Measurements from ENCODE around the gene NRXN2.

The NRXN2 gene

DNA sequence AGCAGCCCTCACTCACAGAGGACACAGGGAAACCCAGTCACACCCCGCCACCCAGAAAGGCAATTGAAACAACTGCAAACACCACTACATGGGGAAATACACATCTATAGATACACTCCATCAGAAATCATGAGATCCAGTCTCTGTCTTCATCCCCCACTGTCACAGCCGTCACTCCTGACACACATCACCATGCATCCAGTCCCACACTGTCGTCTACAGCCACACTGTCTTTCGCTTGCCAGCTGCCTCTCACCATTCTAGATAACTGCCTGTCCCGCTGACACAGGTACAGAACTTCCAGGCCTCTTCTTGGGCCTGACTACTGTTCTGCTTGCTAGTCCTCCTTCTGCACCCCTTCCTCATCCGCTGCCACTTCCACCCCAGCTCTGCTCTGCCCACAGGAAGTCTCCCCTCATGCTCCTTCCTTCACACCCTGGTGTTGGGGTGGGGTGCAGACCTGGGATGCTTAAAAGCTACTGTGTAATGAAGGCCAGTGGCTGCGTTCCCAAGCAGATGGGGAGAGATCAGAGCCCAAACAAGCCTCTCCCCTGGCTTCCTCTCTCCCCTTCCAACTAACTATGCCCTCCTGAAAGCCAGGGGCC lies 89.3 kb downstream of the NRXN2 start:
- in situ Hi-C loops (cut with HindIII; ENCODE audit: low sequenced_read_pairs) = no loop called here

DNA sequence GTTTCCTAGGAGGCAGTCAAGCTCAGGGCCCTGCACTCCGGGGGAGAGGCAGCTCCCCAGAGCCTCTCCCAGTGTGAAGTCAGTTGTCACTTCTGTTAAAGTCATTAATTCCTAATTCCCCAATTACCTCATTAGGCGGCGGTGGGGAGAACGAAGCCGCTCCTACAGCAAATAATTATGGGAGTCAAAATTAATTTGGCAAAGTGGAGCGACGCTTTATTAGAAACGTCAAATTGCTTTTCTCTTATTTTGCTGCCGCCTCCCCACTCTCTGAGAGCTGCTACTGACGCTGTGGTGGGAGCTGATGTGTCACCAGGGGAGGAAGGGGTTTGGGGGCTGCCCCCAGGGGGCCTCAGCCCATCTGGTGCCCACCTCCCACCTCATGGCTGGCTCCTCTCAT lies 90.3 kb downstream of the NRXN2 start:
- in situ Hi-C loops (cut with HindIII; ENCODE audit: low sequenced_read_pairs) = no loop called here

DNA sequence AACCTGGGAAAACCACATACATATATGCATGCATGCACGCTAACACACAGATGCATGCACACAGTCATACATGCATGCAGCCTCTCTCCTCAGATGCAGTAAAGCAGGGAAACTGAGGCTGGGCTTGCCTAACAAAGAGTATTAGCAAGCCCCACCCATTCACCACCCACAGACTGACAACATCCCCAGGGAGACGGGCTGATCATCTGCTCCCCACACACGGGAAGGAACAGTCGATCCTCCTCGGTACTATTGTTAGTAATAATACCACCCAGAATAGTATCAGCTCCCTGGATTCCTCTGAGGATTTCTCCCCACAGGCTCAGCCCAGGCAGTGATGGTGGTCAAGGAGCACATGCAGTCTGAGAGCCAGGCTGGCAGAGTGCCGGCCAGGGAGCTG lies 90.8 kb downstream of the NRXN2 start:
- in situ Hi-C loops (cut with HindIII; ENCODE audit: low sequenced_read_pairs) = no loop called here

DNA sequence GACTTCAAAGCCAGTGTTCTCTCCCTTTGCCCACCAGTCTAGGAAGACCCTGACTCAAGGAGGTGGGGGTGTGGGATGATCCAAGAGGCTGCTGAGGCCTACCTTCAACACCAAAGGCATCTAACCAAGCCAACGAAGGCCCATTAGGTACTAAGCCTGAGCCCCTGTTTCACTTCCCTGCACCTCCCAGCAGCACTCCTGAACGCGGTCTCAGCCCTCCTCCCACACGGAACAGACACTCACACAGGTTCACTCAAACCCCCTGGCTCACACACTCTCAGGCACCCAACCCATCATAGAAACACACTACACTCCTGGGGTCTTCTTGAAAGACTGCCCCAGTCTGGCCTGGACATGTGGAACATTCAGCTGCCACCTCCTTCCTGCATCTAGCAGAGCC lies 91.3 kb downstream of the NRXN2 start:
- in situ Hi-C loops (cut with HindIII; ENCODE audit: low sequenced_read_pairs) = no loop called here

DNA sequence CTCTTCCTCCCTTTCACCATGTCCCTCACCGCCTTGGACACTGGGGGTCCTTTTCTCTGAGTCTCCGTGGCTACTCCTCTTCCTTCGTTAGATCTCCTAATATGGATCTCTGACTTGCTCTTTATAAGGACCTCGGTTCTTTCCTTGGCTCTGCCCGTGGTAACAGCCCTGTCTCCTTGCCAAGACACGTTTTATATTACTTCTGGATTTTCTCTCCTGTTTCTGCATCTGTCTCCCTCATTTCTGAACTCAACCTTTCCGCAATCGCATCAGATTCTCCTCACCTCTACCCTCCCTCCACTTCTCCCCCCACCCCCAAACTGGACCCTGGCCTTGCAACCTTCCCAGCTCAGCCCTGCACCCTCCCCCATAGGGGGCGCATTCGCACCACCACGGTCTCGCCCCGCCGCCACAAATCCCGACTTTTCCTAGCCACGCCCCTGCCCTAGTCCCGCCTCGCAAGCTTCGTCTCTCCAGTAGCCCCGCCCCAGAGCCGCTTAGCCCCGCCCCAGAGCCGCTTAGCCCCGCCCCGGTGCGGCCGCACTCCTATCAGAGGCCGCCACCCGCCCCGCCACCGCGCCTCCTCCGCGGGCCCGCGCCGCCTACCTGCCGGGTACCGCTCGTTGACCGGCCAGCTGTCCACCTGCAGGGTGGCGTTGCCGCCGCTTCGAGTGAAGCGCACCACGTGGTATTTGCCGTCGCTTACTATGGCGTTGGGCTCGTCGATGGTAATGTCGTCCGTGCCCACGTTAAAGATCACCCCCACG lies 93.0 kb downstream of the NRXN2 start:
- in situ Hi-C loops (cut with HindIII; ENCODE audit: low sequenced_read_pairs) = no loop called here

DNA sequence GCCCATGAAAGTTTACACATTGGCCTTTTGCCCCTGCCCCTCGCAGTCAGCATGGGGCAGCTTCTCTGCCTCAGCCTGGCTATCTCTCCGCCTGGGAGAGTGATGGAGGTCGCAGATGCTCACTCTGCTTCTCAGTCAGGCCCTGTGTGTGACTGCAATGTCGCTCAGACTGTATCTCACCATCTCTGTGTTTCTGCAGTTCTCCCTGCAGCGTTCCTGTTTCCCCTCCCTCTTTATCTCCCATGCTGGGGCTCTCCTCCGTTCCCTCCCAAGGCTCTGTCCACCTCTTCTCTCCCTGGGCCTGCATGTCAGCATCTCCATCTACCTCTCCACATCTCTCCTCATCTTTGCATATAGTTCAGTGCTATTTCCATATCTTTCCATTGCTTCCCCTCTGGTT lies 93.9 kb downstream of the NRXN2 start:
- in situ Hi-C loops (cut with HindIII; ENCODE audit: low sequenced_read_pairs) = no loop called here

DNA sequence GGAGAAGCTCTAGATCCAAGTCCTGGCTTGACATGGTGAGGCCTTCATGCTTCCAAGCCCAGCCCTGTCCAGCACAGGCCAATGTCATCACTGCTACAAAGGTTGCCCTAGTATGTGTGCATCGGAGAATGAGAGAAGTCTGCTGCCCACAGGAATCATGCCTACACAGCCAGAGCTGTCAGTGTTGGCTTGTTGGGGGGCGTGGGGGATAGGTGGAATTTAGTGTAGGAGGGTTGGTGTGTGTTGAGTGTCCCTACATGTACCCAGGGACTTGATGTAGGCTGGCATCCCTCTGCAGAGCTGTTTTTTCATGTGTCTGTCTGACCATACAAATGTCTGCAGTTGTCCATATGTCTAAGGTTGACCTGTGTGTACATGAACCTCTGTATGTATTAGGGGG lies 94.4 kb downstream of the NRXN2 start:
- in situ Hi-C loops (cut with HindIII; ENCODE audit: low sequenced_read_pairs) = no loop called here

DNA sequence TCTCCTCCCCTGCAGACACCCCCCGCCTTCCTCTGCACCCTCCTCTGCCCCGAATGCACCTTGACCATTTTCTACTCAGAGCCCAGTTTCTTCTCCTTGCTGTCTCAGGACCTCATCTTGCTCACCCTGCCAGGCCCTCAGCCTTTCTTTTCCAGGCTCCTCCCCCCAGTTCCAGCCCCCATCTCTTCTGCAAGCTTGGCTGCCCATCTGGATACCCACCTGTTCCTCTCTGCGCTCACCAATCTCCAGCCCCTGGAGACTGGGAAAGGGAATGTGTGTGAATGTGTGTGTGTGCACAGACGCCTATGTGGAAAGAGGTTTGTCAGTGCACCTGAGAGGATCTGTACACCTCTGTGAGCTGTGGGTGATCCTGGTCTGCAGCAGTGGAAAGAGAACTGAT lies 95.6 kb downstream of the NRXN2 start:
- in situ Hi-C loops (cut with HindIII; ENCODE audit: low sequenced_read_pairs) = no loop called here

DNA sequence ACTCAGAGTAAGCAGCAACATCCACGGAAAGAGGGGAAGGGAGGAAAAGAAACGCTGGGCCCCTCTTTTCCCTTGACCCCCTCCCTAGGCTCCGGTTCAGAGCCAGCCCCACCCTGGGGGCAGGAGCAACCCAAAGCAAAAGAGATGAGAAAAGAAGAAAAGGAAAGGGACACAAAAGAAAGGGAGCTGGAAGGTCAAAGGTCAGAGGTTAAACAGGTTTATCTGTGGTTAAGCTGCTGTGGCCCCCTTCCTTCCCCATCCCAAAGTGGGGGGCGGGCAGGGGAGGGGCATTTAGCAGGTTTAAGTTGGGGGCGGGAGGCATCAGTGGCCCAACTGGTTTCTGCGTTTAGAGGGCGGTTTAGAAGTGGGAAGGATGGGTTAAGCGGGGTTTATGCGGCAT lies 96.4 kb downstream of the NRXN2 start:
- in situ Hi-C loops (cut with HindIII; ENCODE audit: low sequenced_read_pairs) = no loop called here

DNA sequence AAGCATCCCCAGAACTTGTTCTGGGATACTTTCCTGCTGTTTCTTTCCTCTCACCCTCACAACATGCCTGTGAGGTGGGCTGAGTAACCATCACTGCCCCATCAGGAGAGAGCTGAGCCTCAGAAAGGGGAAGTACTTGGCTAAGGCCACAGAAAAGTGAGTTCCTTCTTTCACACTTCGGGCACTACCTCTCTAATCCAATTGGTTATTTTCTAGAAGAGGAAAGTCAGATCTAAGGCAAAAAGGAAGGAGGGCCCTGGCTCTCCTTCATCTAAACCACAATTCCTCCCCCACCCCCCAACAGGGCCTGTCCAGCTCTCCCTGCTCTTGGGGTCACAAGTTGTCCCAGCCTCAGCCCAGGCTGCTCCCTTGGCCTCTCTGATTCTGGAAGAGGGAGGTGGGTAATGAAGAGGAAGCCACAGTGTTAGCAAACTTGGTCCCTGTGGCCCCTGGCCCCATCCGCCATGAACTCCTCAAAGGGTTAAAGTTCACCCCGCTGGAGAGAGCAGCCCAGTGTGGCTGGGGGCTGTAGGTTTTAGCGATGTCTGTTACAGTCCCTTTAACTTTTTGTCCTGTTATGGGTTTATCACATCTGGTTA lies 98.0 kb downstream of the NRXN2 start:
- in situ Hi-C loops (cut with HindIII; ENCODE audit: low sequenced_read_pairs) = no loop called here

DNA sequence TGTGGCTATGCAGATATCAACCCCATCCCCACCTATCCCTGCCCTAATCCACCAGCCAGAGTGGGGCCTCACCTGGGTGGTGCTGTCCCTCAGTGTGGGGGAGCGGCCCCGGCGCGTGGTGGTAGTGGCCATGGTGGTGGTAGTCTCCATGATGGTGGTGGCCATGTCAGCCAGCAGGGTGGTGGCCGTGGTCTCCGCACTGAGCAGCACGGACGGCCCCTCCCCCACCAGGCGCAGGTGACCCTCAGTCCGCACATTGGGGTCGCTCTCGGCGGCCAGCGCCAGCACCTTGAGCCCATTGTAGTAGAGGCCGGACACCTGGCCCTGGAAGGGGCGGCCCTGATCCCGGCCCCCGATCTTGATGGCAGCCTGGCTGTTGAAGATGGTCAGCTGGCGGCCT lies 100.3 kb downstream of the NRXN2 start:
- in situ Hi-C loops (cut with HindIII; ENCODE audit: low sequenced_read_pairs) = no loop called here

DNA sequence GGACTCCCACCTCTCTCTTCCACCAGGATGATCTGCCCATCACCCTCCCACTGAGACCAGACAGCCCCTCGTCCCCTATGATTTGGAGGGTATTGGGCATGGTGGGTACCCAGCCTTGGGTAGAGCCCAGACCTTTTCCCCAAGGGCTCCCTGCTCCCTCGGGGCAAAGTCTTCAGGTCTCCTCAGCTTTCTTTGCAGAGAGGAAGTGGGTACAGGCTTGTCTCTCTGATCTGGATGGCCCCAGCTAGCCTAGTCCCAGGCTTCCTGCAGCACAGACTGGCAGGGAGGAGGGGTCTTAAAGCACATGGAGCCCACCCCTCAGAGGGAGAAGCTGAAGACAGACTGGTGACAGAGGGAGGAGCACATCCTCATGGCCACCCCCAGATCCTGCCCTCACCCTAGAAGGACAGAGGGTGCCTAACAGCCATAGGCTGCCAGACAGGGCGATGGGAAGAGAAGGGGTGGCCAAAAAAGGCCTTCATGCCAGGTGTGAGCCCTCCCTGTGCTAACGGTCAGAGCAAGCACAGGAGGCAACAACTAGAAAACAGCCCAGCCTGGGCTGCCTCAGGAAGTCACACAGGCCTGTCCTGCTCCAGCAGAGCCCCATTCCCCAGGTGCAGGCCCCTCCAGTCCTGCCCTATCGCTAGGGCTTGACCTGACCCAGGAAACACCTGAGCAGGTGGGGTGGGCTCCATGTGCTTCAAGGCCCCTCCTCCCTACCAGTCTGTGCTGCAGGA lies 101.5 kb downstream of the NRXN2 start:
- in situ Hi-C loops (cut with HindIII; ENCODE audit: low sequenced_read_pairs) = no loop called here

DNA sequence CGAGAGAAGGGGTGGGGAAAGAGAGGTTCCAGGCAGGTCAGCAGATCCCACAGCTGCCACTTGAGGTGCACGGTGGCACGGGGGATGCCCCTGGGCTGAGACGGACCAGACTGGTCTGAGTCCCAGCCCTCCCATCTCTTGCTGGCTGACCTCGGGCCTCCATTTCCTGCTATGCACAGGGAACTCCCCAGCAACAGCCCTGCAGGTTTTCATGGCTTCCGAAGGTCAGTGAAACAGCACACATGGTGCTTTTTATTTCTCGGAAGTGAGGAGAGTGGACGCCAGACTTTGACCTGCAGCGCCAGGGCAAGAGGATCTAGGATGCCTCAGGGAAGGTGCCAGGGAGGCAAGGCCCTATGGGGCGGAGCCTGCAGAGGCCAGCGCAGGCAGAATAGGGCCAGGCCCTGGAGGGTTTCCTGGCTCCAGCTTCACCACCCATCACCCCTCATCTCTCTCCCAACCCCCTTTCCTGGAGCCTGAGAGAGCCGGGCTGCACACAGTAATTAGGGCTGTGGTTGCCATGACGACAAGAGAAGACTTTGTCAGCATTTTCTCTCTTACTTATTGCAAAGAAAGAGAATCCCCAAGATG lies 102.5 kb downstream of the NRXN2 start:
- in situ Hi-C loops (cut with HindIII; ENCODE audit: low sequenced_read_pairs) = no loop called here

DNA sequence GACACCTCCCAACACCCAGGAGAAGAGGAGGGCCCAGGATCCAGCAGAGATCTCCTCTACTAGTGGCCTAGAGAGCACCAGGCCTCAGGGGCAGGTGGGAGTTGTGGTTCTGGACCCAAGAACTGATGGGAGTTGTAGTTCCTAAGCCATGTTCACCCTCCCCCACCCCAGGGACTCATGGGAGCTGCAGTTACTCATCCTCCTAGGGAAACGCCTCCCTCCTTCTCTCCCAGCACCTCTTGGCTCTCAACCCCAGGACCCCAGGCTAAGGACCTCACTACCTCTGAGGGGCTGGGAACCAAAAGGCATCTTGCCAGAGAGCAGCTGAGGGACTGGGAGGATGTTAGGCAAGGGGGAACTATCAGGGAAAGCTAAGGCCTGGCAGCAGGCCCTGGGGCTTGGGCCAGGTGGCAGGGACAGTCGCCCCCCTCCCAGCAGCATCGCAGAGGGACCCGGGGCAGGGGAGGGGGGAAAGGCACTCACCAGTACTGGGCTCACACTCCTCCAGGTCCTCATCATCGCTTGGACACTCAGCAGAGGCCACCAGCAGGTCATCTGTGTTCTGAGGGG lies 103.1 kb downstream of the NRXN2 start:
- in situ Hi-C loops (cut with HindIII; ENCODE audit: low sequenced_read_pairs) = no loop called here

DNA sequence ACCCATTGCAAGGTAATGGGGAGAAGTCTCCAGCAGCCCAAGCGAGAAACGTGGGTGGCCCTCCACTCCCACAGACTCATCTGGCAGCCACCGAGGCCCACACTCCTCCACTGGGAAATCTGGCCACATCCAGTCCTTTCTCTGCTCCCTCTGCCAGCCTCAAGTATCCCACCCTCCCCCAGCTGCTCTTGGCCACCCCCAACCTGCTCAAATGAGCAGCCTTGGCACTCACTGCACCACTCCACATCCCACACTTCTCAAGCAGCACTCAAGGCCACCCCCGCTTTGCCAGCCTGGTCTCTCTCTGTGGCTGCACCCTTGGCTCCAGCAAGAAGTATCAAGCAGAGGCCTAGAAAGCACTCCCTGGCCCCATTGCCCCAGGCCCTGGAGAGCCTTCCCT lies 103.8 kb downstream of the NRXN2 start:
- in situ Hi-C loops (cut with HindIII; ENCODE audit: low sequenced_read_pairs) = no loop called here

DNA sequence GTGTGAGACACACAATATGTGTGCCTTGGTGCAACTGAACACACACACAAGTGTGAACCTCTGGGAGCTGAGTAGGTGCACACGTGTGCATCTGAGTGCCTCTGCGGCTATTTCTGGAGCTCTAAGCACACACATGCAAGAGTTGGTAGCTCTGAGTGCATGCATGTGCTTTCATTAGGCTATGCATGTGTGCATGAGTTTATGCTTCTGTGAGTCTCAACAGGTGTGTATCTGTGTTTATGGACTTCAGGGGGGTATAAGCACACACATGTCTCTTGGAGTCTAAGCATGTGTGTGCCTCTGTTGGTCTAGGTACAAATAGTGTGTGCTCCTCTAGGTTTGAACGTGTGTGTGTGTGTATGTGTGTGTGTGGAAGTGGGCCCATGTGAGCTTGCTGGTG lies 106.2 kb downstream of the NRXN2 start:
- in situ Hi-C loops (cut with HindIII; ENCODE audit: low sequenced_read_pairs) = no loop called here

DNA sequence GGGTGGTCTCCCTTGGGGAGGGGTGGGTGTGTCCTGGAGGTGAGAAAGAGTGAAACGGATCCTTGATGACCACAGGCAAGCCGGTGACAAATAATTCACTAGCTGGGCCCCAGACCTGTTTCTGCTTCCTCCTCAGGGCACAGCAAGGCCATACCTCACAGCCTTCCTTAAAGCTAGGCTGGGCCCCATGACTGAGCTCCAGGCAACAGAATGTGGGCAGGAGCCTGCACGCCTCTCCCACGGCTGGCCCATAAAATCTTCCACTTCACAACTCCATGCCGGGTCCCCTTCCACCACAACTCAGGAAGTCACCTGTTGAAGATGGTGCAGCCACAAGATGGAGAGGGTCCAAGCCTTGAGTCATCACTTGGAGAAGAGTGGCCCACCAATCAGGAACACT lies 108.1 kb downstream of the NRXN2 start:
- in situ Hi-C loops (cut with HindIII; ENCODE audit: low sequenced_read_pairs) = no loop called here

DNA sequence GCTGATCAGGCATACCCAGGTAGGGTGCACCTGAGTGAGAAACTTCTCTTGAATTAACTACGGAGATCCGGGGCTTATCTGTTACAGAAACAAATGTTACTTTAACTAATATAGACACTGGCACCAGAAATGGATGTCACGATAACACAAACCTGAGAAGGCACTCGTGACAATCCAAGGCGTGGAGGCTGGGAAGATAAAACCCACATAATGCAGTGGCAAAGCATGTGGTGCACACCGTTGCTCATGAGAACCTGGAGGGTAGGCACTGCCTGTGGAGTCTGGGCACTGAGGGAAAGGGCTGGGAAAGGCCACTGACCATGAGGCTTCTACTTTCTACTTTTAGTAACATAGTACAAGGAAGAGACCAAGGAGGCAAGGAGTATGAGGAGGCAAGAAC lies 109.3 kb downstream of the NRXN2 start:
- in situ Hi-C loops (cut with HindIII; ENCODE audit: low sequenced_read_pairs) = no loop called here

DNA sequence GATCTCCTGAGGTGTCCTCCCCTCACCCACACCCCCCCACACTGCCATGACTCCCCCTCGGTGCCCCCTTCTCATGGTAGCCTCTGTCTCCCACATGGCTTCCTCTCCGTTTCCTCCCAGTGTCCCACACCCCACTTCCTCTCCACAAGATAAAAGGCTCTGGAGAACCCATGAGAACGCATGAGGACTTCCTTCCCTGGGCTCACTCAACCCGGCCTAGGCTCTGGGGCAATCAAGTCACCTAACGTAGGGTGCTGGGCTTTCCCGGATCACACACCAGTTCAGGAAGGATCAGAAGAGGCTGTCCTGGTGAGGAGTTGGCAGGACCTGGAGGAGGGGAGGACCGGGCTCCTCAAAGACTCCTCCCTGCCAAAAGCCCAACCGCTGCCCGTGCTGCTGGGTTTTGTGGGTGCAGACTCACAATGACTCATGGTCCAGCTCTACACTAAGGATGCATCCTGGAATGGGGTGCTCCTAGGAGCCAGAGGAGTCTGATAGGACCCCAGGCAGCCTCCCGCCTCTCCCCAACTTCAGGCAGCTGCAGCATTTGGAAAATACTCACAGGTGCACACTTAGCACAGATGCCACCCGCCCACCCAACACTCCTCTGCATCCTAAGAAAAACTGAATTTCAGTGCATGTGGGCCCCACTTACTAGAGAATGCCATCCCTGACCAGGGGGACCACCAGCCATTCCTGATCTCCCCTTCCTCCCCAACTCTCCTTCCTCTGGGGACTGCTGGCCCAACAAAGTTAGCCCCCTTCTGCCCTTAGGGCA lies 110.9 kb downstream of the NRXN2 start:
- in situ Hi-C loops (cut with HindIII; ENCODE audit: low sequenced_read_pairs) = no loop called here

DNA sequence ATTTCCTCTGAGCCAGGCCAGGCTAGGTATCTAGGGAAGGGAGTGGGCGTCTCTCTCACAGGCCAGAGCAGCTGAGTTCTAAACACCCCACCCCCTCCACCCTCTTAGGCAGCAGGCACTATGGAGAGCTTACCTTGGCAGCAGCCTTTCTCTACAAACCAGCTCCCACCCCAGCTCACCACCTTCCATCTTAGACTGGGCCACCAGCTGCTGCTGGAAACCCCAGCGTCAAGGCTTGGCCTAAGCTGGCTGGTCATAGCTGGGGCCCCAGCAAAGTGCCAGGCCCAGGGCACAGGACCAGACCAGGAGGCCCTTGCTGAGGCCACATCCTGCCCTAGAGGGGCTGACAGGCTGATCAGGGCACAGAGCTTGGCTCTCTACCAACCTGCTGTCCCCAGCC lies 111.8 kb downstream of the NRXN2 start:
- in situ Hi-C loops (cut with HindIII; ENCODE audit: low sequenced_read_pairs) = no loop called here

All from endothelial cell of hepatic sinusoid (primary cell).